GM18508 (cell line): ENCODE measurements around the gene CCNQ.

Source experiments
- ATAC-seq: cut with Tn5 transposase; IDR thresholded peaks from one replicate; pipeline ENCODE4 v1.9.1; 2021; ENCODE audit warnings: moderate number of reproducible peaks; ENCODE audit not compliant: insufficient read depth, unreplicated experiment

The CCNQ gene

DNA sequence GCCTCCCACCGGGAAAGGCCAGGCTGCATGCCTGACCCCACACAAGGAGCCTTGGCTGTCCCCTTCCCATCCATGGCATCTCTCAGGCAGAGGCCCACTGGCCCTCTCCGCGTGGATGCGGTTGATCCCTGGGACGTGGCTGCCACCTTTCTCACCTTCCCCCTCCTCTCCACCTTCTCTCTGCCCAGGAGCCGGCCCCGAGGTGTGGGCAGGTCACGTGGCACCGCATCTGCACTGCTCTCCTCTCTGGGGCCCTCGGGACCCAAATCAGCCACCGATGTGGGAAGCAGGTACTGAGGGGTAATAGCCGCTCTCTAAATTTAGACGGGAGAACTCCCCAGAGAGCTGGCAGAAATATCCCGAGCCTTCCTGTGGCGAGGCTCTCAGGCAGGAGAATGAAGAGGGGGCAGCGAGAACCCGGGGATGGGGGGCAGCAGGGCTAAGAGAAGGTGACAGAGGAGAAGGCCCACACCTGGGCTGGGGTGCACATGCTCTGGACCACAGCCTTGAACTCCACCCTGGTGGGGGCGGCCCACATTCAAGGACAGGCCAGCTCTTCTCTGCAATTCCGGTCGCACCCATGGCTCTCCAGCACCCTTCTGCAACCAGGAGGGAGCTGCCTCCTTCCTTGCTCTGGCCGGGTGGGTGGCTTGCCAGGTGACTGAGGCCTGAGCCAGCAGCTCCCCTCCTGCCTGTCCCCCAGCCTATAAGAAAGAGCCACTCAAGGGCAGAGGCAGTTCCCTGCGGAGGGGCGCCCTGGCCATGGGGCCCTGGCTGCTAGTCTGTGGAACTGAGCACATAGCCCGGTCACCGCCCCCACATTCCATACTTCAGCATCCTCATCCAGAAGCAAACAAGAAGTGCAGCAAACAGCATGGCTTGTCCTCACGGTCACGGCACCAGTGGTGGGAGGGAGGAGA, 38.4 kb upstream of the CCNQ start:
- no peak for ATAC-seq

- ATAC-seq, result no peak
These were observed 37.8 kb upstream of the CCNQ start for GRCh38 chrX:153636716-153637115.

GRCh38 chrX:153635788-153636668, 37.1 kb upstream of the CCNQ start:
- no peak for ATAC-seq

DNA sequence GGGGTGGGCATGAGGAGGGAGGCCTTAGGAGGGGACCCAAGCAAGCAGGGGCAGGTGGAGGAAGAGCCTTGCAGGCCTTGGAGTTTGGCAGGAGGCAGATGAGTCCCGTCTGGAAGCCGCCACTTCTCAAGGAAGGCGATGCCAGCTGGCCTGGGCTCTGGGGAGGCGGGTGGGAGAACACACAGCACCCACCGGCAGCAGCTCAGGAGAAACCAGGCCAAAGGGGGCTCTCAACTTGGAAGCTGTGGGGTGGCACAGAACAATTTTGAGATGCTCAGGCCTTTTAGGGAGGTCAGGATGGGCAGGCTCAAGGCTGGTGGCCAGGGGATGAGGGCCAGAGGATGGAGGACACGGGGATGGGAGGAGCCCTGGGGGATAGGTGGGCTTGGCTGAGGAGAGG, 36.4 kb upstream of the CCNQ start:
- ATAC-seq, result no peak

- no peak for ATAC-seq
These were observed 35.9 kb upstream of the CCNQ start for GRCh38 chrX:153634832-153635231.

DNA sequence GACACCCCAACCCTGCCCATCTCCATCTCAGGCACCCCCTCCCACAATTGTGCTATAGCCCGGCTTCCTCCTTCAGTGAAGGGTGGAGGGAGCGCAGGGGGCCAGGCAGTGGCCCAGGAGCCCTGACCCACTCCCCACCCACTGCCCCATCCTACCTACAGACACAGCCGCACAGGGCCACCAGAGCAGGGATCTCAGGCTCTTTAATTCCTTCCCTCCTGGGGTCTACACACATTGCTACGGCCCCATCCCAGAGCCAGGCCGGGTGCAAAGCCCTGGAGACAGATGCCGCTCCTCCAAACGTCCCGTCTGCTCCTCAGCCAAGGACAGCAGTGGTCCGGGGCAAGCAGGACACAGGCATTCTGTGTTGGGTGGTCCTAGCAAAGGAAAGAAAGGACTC, 35.3 kb upstream of the CCNQ start:
- no peak for ATAC-seq

GRCh38 chrX:153633607-153634180, 34.8 kb upstream of the CCNQ start:
- ATAC-seq, result no peak

GRCh38 chrX:153633048-153633447, 34.1 kb upstream of the CCNQ start:
- no peak for ATAC-seq

DNA sequence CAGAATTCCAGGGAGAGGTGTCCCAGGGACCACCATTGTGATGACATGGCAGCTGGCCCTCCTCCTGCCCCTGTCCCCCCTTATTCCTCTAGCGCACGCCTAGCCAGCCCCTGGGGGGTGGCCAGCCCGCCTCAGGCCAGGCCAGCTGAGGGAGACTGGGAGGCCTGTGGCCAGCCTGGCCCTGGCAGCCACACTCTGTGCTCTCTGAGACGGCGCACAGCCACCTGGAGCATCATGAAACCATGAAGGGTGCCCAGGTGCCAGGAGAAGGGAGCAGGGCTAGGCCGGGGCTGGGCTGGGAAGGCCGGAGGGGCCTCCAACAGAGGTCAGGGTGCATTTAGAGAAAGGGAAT, 33.6 kb upstream of the CCNQ start:
- ATAC-seq, result no peak

DNA sequence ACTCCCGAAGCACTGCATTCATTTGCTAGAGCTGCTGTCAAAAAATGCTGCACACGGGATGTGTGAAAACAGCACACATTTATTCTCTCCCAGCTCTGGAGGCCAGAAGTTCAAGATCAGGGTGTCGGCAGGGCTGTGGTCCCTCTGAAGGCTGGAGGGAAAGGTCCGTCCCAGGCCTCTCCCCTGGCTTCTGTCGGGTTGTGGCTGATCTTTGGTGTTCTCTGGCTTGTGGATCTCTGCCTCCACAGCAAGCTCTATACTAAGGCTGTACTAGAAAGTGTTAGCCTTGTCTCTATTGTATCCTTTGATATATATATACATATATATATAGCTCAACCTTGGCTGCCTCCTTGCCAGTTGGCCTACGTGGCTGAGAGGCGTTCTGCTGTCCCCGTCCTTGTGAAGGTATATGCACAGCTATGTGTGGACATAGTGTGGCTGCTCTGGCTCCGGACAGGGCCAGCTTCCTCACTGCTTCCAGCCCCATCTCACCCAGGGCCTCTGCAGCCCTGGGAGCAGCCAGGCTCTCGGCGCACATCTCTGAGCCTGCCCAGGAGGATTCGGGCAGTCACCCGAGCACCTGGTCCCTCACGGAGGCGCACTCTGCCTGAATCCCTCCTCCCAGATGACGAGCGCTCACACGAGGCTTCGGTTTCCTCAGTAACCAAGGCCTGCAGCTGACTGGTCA, 33.1 kb upstream of the CCNQ start:
- no peak for ATAC-seq

GRCh38 chrX:153631346-153631745, 32.4 kb upstream of the CCNQ start:
- ATAC-seq, result no peak

DNA sequence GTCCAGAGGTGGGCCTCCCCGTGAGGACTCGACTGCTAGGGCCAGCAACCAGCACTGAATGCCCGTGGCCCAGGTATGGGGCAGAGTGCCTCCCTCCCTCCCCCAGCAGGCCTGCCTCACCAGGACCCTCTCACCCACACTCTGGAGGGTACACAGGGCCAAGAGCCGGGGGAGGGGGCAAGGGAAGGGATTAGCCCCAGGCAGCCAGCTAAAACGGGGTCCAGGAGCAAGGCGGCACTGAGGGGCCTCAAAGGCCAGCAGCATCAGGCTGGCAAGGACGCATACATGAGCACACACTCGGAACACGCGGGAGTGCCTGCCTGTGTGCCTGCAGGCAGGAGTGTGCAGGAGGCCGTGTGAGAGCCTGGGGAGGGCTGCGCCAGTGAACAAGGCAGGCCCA, 29.7 kb upstream of the CCNQ start:
- no peak for ATAC-seq

GRCh38 chrX:153628129-153628528, 29.2 kb upstream of the CCNQ start:
- ATAC-seq, result no peak

GRCh38 chrX:153627675-153628111, 28.8 kb upstream of the CCNQ start:
- no peak for ATAC-seq

DNA sequence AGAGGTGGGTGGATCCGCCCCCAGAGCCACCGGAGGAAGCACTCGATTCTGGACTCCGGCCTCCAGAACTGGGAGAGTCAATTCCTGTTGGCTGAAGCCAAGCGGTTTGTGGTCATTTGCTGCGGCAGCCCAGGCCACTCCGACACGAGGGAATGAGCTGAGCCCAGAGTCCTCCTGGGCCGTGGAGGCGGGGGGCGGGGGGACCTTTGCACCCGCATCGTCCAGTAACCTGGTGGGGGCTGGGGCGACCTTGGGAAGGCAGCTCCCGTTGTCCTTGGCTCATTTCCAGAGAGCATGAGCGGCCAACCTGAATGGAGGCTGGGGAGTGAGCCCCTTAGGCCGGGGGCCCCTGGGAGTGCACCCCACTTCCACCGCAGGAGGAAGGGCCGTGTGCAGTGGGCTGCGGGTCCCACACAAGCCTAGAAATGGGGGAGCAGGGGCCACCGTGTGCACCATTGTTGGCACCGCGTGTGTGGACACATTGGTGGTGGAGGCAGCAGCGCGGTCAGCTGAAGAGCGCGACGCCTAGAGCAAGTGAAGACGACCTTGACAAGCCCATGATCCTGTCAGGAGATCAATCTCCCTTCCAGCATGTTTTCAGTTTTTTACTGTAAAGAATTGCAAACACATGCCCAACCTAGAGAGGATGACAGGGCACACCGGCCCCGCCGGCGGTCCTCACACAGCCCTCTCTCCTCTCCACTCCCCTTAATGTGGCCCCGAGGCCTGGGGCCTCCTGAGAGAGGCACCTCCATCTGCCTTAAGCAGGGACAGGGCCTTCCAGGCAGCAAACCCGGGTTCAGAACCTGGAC, 28.1 kb upstream of the CCNQ start:
- no peak for ATAC-seq

GRCh38 chrX:153626025-153626633, 27.2 kb upstream of the CCNQ start:
- ATAC-seq, result no peak

DNA sequence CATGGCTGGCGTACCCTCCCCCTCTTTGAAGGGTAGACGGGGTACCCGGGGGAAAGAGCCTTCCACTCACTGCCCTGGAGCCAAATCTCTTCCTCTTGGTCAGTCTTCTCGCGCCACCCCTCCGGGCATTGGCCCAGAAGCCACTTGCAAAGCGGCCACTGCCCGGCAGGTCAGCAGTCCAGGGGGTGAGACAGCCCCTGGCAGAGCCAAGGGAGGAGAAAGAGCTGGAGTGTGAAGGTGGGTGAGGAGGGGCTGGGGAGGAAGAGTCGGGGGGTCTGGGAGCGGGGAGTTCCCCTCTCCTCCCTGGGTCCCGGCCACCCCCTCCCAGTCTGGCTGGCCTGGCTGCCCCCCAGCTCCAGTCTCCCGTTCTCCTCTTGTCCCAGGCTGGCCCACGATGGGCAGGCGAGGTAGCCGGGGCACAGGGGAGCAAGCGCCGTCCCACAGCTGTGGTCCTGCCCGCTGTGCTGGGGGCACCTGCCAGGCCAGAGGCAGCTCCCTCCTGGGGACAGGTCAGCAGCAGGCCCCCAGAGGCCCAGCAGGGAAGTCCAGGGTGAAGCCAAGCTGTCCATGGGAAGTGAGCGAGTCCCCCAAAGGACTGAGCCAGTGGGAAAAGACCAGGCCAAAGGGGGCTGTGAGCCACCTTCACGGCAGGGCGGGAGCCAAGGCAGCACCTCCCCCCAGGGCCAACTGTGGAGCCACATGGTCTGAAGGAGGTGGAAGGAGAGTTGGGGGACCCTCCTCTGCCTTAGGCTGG, 26.5 kb upstream of the CCNQ start:
- no peak for ATAC-seq
